ENCODE results near the gene PDE9A.
"Not testable (repeated sequence)": the region's sequence is repeated elsewhere in the genome, so short reads cannot be mapped to it uniquely, and the experiment has no call there.

PDE9A gene

DNA sequence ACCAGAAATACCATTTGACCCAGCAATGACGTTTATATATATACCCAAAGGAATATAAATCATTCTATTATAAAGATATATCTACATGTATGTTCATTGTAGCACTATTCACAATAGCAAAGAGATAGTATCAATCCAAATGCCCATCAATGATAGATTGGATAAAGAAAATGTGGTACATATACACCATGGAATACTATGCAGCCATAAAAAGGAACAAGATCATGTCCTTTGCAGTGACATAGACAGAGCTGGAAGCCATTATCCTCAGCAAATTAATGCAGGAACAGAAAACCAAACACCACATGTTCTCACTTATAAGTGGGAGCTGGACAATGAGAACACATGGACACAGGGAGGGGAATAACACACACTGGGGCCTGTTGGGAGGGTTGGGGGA, 55.5 kb downstream of the PDE9A start:
- not testable (repeated sequence) for DNase-seq (ENCODE audit: low spot score)

DNA sequence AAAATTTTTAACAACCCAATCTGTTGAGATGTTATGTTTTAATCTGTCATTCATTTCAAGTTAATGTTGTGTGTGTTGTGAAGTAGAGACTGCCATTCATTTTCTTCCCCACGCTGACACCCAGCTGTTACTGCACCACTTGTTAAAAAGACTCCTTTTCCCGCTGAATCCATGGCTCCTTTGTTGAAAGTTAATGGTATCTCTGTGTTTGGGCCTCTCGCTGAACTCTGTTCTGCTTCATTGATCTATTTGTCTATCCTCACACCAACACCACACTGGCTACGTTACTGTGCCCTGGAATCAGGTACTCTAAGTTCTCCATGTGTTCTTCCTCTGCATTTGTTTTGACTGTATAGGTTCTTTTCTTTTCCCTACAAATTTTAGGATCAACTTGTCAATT, 58.2 kb downstream of the PDE9A start:
- no peak for DNase-seq (ENCODE audit: low spot score)

- DNase-seq (ENCODE audit: low spot score), result not testable (repeated sequence)
These were observed 62.0 kb downstream of the PDE9A start for GRCh38 chr21:42715427-42715826.

DNA sequence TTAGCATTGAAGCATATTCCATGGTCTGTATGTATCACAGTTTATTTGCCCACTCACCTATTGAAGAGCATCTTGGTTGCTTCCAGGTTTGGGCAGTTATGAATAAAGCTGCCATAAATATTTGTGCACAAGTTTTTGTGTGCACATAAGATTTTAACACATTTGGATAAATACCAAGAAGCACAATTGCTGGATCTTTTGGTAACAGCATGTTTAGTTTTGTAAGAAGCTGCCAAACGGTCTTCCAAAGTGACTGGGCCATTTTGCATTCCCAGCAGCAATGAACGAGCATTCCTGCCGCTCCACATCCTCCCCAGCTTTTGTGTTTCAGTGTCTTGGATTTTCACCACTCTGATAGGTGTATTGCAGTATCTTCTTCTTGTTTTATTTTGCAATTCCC, 62.7 kb downstream of the PDE9A start:
- DNase-seq (ENCODE audit: low spot score), result no peak

DNA sequence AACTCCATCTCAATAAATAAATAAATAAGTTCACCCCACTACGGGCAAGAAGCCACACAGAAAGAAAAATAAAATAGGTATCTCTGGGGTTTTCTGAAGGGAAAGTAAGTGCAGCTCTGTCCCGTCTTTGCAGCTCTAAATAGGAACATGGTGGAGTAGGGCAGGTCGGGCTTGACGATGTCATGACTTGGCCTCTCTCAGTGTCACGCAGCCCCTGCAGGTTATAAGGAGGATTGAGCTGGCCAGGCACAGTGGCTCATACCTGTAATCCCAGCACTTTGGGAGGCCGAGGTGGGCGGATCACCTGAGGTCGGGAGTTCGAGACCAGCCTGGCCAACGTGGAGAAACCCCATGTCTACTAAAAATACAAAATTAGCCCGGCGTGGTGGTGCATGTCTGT, 67.1 kb downstream of the PDE9A start:
- DNase-seq (ENCODE audit: low spot score), result not testable (repeated sequence)

DNA sequence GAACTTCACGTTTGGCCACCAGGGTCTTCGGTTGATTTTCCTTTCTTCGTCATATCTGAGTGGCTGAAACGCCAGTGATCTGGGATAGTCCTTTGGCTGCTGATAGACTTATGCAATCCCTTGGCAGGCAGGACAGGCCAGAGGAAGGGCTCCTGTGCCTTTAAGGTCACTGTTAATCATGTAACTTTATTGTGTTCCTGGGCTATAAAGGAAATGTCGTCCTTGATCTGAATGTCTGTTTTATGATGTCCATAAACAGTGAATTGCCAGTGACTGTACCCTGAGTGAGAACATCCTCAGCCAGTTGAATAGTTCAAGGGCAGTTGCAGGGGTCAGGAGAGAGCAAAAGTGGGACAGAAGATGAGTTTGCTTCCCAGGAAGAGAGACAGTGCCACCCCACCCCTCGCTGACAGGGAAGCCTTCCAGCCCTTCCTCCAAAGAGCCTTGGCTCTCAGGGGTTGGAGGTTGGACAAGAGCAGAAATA, 68.0 kb downstream of the PDE9A start:
- peak; percentile 35 for DNase-seq (ENCODE audit: low spot score)

- DNase-seq (ENCODE audit: low spot score), result no peak
These were observed 68.7 kb downstream of the PDE9A start for GRCh38 chr21:42722153-42722552.

DNA sequence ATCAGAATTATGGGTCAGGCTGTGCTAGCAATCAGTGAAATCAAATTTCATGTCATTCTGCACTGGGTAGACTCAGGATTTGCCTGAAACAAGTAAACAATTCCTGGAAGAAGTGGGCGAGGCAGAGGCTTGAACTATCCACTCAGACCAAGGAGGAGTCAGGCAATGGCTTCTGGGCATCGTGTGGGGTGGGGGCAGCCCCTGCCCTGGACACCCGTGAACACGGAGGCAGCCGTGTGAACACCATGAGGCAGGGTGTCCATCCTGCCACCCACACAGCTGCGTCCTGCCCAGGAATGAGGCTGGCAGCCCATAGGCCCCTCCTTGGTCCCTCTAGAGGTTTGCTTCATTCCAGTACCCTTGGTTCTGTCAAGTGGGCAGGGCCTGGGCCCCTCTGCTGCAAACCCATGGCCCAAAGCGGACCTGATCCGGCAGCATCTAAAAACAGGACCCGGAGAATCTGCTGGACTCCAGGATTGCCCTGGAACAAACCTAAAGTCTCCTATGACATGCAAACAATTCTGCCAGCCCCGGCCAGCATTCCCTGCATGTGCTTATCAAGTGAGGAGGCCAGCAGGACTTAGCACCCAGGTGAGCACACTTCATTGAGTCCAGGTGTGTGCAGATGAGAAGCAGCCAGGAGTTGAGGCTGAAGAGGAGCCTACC, 69.5 kb downstream of the PDE9A start:
- DNase-seq (ENCODE audit: low spot score), result no peak

DNA sequence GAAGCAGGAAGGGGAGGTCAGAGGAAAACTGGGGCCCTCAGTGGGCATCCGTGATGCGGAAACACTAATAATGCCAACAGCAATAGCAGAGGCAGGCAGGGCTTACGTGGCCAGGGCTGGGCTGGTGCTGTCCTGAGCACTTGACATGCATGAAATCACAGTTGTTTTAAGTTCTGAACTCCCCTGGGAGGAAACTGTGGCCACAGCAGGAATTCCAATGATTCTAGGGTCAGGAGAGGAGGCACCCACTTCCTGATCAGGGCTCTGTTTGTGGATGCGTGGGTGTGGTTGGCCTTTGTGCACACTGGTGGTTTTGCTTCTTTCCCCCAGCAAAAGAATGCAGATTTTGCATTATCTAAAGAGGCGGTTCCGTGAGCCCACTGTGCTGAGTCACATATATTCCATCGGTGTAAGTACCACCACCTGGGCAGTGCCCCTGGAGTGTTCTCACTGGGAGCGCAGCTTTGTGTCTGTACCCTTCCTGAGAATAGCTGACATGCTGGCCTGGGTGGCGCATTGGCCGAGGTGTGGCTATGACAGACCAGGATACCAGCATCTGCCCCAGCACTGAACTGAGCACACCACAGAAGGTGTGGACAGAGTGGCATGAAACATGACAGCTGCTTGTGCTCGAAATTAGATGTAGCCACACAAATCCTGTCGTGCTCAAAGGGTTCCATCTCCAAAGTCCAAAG, 71.0 kb downstream of the PDE9A start:
- DNase-seq (ENCODE audit: low spot score), result peak; percentile 90

DNA sequence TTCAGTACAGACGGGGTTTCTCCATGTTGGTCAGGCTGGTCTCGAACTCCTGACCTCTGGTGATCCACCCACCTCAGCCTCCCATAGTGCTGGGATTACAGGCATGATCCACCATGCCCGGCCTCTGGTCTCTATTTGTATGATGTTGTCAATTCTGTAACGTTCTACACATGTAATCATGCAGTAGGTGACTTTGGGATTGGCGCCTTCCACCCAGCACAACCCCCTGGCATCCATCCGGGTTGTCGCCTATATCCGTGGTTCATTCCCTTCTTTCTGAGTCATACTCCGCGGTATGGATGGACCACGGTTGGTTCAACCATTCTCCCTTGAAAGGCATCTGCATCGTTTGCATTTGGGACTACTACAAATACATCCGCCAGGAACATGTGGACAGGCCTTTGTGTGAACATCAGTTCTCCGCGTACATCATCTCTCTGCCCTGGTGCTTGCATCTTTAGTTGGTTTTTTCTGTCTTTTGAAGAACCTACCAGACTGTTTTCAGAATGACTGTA, 72.1 kb downstream of the PDE9A start:
- DNase-seq (ENCODE audit: low spot score), result no peak

- no peak for DNase-seq (ENCODE audit: low spot score)
These were observed 78.0 kb downstream of the PDE9A start for GRCh38 chr21:42731264-42732032.

DNA sequence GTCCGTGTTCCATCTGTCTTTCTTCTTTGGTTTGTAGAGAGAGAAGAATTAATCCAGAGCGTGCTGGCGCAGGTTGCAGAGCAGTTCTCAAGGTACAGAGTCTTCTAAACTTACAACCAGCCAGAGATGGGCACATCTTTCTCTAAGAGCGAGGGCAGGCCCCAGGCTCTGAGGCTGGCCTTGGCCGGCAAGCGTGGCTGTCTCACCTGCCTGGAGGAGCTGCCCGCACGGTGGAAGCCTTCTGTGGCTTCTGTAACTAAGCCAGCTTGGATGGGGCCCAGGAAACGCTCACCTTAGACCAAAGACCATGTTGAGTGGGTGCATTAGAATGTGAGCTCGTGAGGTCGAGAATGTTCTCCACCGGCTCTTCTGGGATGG, 78.6 kb downstream of the PDE9A start:
- DNase-seq (ENCODE audit: low spot score), result no peak

DNA sequence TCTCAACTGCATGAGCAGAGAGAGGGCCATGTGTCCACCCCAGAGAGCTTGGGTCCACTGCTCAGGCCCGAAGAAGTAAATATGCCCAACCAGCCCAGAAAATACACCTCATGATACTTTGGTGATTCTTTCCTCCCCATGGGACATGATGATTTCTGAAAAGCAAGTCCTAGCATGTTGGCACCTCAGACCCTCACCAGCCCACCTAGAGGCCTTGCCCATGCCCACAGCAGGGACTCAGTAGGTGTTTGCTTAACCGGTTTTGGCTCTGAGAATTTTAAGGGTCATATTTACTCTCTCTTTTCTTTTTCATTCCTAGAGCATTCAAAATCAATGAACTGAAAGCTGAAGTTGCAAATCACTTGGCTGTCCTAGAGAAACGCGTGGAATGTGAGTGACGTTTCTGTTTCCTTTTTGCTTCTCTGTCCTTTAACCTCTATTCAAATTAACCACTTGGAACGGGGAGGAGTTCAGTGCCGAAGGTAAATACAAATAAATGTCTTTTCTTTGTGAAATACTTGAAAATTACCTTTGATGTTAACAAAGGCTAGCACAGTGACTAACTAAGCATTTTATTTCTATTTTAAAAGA, 79.7 kb downstream of the PDE9A start:
- DNase-seq (ENCODE audit: low spot score), result no peak

DNA sequence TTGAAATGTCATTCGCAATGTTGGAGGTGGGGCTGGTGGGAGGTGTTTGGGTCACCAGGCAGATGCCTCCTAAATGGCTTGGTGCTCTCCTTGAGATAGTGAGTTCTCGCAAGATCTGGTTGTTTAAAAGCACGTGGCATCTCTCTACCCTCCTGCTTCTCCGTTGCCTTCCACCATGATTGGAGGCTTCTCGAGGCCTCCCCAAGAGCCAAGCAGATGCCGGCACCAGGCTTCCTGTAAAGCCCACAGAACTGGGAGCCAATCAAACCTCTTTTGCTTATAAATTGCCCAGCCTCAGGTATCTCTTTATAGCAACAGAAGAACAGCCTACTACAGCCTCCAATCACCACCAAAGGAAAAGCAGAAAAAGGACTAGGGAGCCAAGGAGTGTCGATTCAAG, 80.5 kb downstream of the PDE9A start:
- no peak for DNase-seq (ENCODE audit: low spot score)

DNA sequence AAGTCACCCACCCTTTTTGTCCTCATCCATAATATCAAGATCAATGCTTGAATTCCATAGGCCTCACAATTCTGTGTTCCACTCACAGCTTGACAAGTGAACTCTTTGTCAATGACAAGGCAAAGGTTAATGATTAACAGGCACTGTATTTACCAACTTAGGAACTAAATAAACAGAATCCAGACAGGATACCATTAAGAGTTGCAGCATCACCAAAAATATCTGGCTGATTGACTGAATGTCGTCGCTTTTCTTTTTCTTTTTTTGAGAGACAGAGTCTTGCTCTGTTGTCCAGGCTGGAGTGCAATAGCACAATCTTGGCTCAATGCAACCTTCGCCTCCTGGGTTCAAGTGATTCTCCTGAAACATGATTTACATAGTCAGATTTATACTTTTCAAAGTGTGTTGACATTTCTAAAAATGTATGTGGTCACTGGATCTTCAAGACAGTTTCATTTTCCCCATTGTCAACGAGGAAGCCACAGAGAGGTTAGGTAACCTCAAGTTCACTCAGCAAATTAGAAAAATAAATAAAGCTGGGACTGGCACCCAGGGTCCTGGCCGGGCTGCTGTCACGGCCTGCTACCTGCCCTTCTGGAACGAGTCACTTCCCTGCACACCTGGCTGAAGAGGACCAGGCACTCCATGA, 81.0 kb downstream of the PDE9A start:
- no peak for DNase-seq (ENCODE audit: low spot score)

GRCh38 chr21:42735061-42735460, 81.6 kb downstream of the PDE9A start:
- no peak for DNase-seq (ENCODE audit: low spot score)

DNA sequence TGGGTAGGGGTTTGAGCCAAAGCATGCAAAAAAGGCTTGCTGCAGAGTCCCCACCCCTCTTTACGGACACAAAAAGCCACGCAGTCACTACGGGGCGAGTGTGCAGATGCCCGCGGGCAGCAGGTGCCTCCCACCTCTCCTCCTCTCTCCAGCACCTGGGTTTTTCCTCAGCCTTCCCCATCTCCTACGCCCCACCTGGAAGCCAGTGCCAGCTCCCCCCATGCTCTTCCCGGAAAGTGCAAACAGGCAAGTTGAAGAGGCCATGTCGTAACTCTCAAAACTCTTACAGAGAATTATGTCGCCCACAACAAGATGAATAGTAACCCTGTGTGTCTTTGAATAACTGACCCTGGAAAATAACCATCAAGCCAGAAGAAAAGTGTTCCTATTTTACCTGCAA, 82.5 kb downstream of the PDE9A start:
- no peak for DNase-seq (ENCODE audit: low spot score)

DNA sequence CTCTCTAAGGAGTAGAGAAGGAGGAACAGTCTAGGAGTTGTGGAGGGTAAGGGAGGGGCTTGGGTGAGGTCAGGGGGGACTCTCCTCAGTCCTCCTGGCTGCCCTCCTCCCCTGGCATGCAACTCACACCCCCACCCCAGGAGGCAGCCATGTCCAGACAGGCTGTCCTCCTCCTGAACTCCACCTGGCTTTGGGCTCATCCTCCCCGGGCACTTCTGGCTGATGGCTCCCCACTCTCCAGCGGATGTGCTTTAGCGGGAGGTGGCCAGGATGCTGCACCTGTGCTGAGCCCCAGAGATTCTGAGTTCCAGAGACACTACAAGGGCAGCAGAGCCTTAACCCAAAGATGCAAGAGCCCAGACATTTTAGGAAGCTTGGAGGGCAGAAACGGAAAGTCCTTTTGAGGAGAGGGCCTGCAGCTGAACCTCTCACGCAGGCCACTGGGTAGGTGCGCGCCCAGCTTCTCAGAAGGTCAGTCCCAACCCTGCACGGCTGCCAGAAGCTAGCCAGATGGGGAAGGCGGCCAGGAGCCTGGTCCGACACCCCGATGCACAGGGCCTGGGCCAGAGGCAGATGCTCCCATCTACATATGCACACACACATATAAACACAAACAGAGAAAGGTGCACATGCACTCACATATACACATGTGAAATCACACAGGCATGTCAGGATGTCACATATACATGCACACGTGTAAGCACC, 83.4 kb downstream of the PDE9A start:
- DNase-seq (ENCODE audit: low spot score), result no peak

- peak; percentile 20 for DNase-seq (ENCODE audit: low spot score)
These were observed 84.7 kb downstream of the PDE9A start for GRCh38 chr21:42737951-42738590.

DNA sequence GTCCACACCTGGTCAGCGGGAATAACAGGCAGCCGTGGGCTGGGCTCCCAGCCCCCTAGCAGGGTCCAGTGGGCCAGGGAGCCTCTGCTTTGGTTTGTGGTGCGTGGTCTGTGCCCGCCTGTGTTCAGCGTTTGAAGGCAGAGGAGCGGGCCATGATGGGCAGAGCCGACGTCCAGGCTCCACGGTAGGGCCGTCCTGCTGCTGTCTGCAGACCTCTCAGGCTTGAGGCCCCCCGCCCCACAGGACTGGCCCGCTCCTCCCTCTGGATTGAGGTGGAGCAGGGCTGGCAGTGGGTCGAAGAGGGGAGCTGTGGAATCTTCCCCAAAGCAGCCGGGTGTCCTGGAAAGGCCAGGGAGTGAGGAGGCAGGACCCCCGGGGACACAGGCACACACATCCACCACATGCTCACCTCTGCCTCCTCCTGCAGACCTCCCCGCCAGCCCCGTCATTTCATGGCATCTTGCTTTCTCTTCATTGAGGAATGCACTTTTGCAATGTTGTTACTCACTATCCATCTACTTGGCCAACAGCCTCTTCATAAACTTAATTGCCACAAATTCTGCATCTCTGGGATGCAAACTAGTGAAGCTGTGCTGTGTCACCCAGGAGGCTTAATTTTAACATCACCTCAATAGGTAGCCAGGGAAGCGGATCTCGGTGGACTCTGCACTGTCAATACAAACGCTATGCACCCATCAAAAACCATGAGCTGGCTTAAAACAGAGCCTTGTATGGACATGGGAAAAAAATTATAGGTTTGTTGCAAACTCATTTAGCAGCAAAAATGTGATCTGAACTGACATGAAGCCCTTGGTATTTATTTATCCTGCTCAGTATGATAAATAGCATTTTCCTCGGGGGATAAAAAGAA, 85.9 kb downstream of the PDE9A start:
- DNase-seq (ENCODE audit: low spot score), result no peak

Data from kidney capillary endothelial cell (primary cell).